ENCODE results near the gene PLD3.

- TF ChIP-seq, protein P1, sequence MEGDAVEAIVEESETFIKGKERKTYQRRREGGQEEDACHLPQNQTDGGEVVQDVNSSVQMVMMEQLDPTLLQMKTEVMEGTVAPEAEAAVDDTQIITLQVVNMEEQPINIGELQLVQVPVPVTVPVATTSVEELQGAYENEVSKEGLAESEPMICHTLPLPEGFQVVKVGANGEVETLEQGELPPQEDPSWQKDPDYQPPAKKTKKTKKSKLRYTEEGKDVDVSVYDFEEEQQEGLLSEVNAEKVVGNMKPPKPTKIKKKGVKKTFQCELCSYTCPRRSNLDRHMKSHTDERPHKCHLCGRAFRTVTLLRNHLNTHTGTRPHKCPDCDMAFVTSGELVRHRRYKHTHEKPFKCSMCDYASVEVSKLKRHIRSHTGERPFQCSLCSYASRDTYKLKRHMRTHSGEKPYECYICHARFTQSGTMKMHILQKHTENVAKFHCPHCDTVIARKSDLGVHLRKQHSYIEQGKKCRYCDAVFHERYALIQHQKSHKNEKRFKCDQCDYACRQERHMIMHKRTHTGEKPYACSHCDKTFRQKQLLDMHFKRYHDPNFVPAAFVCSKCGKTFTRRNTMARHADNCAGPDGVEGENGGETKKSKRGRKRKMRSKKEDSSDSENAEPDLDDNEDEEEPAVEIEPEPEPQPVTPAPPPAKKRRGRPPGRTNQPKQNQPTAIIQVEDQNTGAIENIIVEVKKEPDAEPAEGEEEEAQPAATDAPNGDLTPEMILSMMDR (IDR thresholded peaks at IDR 0.05; ENCODE audit: low read depth, low read length) = no peak
- TF ChIP-seq POLR2A (IDR thresholded peaks at IDR 0.05; ENCODE audit: extremely low read depth, insufficient read length) = no peak
- TF ChIP-seq MYC (IDR thresholded peaks at IDR 0.05; ENCODE audit: low read depth, low read length) = no peak
- TF ChIP-seq, protein P2, sequence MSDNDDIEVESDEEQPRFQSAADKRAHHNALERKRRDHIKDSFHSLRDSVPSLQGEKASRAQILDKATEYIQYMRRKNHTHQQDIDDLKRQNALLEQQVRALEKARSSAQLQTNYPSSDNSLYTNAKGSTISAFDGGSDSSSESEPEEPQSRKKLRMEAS (IDR thresholded peaks at IDR 0.05; ENCODE audit: low read depth, low read length) = no peak
Observed at GRCh38 chr19:40331052-40331451, 17.4 kb upstream of the PLD3 start.
